ENCODE measurements around the gene FADS1.

FADS1 gene

GRCh38 chr11:61836193-61836592 lies 19.4 kb upstream of the FADS1 start:
- H3K4me3 ChIP-seq (ENCODE audit: low read depth, low read length), result no peak overlapping the region
- TF ChIP-seq, protein P1, sequence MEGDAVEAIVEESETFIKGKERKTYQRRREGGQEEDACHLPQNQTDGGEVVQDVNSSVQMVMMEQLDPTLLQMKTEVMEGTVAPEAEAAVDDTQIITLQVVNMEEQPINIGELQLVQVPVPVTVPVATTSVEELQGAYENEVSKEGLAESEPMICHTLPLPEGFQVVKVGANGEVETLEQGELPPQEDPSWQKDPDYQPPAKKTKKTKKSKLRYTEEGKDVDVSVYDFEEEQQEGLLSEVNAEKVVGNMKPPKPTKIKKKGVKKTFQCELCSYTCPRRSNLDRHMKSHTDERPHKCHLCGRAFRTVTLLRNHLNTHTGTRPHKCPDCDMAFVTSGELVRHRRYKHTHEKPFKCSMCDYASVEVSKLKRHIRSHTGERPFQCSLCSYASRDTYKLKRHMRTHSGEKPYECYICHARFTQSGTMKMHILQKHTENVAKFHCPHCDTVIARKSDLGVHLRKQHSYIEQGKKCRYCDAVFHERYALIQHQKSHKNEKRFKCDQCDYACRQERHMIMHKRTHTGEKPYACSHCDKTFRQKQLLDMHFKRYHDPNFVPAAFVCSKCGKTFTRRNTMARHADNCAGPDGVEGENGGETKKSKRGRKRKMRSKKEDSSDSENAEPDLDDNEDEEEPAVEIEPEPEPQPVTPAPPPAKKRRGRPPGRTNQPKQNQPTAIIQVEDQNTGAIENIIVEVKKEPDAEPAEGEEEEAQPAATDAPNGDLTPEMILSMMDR (conservative IDR thresholded peaks at IDR 0.05; ENCODE audit: low read depth, low read length), result no peak
- no peak for DNase-seq (ENCODE audit: low read depth)

GRCh38 chr11:61834278-61835048 lies 17.7 kb upstream of the FADS1 start:
- TF ChIP-seq, protein P1 (conservative IDR thresholded peaks at IDR 0.05; ENCODE audit: low read depth, low read length), result no peak
- peak; percentile 80 for DNase-seq (ENCODE audit: low read depth)
- H3K4me3 ChIP-seq (ENCODE audit: low read depth, low read length), result no peak overlapping the region

DNA sequence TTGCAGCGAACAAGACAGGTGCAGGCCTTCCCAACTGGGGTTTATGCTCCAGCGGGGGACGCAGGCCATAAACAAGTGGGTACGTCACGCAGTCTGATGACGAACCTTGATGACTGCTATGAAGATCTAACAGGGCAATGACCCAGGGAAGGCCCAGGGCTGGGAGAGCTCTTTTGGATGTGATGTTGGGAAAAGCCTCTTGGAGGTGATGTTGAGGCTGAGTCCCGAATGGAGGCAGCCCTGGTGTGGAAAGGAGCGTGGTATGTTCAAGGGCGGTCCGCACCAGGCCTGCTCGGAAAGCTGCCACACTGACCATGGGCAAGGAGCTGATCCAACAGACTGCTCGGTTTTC lies 17.1 kb upstream of the FADS1 start:
- no peak for DNase-seq (ENCODE audit: low read depth)
- TF ChIP-seq, protein P1 (conservative IDR thresholded peaks at IDR 0.05; ENCODE audit: low read depth, low read length), result no peak
- H3K4me3 ChIP-seq (ENCODE audit: low read depth, low read length), result no peak overlapping the region

DNA sequence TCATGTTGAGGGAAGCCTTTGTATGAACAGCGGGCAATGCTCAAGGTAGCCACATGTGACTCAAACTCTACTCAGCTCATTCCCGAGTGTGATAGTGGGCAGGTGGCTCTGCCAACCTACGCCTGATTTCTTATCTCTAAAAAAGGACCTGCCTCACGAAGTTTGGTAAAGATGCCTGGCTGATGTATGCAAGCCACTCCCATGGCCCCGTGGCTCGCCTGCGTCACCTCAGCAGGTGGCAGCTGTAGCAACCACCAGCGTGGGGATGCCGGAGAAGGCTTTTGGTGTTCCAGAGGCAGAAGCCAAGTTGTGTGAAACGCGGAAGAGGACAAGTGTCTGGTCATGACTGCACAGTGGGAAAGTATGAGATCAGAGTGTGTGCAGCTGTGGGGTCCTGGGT lies 16.7 kb upstream of the FADS1 start:
- no peak overlapping the region for H3K4me3 ChIP-seq (ENCODE audit: low read depth, low read length)
- TF ChIP-seq, protein P1 (conservative IDR thresholded peaks at IDR 0.05; ENCODE audit: low read depth, low read length), result no peak
- no peak for DNase-seq (ENCODE audit: low read depth)

DNA sequence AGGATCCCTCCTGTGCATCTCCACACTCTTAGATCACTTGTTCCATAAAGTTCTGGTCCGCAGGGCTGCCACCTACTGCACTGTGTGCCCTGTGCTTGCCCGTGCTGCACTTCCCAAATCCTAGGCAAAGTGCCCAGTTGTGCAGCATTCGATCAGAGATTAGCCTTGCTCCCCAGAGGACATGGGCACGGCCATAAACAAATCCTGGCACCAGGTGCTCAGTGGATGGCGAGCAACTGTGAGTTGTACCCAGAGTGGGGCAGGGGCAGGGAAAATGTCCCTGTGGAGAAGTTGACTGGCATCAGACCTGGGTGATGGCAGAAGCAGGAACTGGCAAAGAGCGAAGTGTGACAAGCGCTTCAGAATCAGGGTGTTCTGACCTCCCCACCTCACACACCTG lies 16.0 kb upstream of the FADS1 start:
- no peak for DNase-seq (ENCODE audit: low read depth)
- no peak overlapping the region for H3K4me3 ChIP-seq (ENCODE audit: low read depth, low read length)
- TF ChIP-seq, protein P1 (conservative IDR thresholded peaks at IDR 0.05; ENCODE audit: low read depth, low read length), result no peak

DNA sequence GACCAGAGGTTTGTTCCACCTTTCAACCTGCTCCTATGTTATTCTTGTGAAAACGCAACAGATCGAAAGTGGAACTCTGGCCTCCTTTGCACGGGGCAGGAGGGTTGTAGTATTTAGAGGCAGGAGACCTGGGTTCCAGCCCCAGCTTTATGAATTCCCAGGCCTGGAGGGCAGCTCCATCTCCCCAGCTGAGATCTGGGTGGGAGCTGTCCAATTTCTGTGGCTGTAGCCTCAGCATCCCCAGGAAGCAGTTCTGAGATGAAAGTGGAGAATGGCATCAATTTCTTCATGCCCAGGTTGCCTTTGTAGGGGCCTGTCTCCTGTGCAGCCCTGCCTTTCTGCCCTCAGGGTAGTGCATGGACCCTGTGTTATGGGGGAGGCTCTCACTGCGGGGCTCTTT lies 15.4 kb upstream of the FADS1 start:
- TF ChIP-seq, protein P1 (conservative IDR thresholded peaks at IDR 0.05; ENCODE audit: low read depth, low read length), result no peak
- DNase-seq (ENCODE audit: low read depth), result no peak
- H3K4me3 ChIP-seq (ENCODE audit: low read depth, low read length), result no peak overlapping the region

All from choroid plexus epithelial cell (primary cell).